Ovary (tissue), 3 donors: Measurements from ENCODE around the gene GCC2.

Experiments
- EP300 ChIP-seq: sonication (generic); formaldehyde crosslinking; IDR thresholded peaks from one replicate; pipeline ENCODE4 v1.6.1; 2017; ENCODE audit warnings: antibody characterized with exemption
- POLR2A ChIP-seq: fragments of 450-650 bp; IDR thresholded peaks from one replicate; pipeline ENCODE4 v1.6.1; 2017; ENCODE audit warnings: antibody characterized with exemption, mild to moderate bottlenecking, moderate library complexity
- TF ChIP-seq, protein P1 (sequence below), 3 donors: fragments of 450-650 bp in 2 of 3; fragments of 200-600 bp in 1 of 3; IDR thresholded peaks; one replicate each; pipeline versions ENCODE4 v1.5.1 to v1.8.0; 2016 to 2022; ENCODE audit warnings: antibody characterized with exemption in 3 of 3, mild to moderate bottlenecking in 1 of 3
- donor health status: DM: no; HTN: no; CAD: no.

DNA sequence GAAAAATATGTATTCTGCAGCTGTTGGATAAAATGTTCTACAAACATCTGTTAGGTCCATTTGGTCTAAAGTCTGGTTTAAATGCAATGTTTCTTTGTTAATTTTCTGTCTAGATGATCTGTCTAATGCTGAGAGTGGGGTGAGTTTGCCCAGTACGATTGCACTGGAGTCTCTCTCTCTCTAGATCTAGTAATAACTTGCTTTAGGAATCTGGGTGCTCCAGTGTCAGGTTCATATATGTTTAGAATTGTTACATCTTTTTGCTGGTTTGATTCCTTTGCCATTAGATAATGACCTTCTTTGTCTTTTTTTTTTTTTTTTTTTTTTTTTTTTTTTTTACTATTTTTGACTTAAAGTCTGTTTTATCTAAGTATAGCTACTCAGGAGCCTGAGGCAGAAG is 10.4 kb downstream of the GCC2 start:
- TF ChIP-seq POLR2A (no peak), EP300 (no peak)
- TF ChIP-seq, protein P1, sequence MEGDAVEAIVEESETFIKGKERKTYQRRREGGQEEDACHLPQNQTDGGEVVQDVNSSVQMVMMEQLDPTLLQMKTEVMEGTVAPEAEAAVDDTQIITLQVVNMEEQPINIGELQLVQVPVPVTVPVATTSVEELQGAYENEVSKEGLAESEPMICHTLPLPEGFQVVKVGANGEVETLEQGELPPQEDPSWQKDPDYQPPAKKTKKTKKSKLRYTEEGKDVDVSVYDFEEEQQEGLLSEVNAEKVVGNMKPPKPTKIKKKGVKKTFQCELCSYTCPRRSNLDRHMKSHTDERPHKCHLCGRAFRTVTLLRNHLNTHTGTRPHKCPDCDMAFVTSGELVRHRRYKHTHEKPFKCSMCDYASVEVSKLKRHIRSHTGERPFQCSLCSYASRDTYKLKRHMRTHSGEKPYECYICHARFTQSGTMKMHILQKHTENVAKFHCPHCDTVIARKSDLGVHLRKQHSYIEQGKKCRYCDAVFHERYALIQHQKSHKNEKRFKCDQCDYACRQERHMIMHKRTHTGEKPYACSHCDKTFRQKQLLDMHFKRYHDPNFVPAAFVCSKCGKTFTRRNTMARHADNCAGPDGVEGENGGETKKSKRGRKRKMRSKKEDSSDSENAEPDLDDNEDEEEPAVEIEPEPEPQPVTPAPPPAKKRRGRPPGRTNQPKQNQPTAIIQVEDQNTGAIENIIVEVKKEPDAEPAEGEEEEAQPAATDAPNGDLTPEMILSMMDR (IDR thresholded peaks at IDR 0.05), result no peak
